Glutamatergic neuron (in vitro differentiated cells): ENCODE data around the gene ALCAM. TPM values are rescaled to one million over a fixed set of nuclear protein-coding genes. Genes with fewer than 3 reads are reported as not detected.

Experiments used
- DNase-seq: peaks from one replicate; pipeline ENCODE4 v3.0.0; 2022
- H3K27ac Mint-ChIP-seq: one replicate; pipeline ENCODE4 v1.8.0; 2020; ENCODE audit warnings: mild to moderate bottlenecking, mixed read lengths, inconsistent platforms; ENCODE audit not compliant: unreplicated experiment
- H3K27me3 Mint-ChIP-seq: one replicate; pipeline ENCODE4 v1.8.0; 2020; ENCODE audit warnings: mild to moderate bottlenecking, moderate library complexity, mixed read lengths, inconsistent platforms; ENCODE audit not compliant: unreplicated experiment
- H3K36me3 Mint-ChIP-seq: one replicate; pipeline ENCODE4 v1.8.0; 2020; ENCODE audit warnings: mild to moderate bottlenecking, mixed read lengths, inconsistent platforms; ENCODE audit not compliant: unreplicated experiment
- H3K4me1 Mint-ChIP-seq: one replicate; pipeline ENCODE4 v1.8.0; 2020; ENCODE audit warnings: mild to moderate bottlenecking, low read depth, mixed read lengths, inconsistent platforms; ENCODE audit not compliant: unreplicated experiment
- H3K4me3 Mint-ChIP-seq: one replicate; pipeline ENCODE4 v1.8.0; 2020; ENCODE audit warnings: mild to moderate bottlenecking, mixed read lengths, inconsistent platforms; ENCODE audit not compliant: unreplicated experiment
- H3K9me3 Mint-ChIP-seq: one replicate; pipeline ENCODE4 v1.8.0; 2020; ENCODE audit warnings: mild to moderate bottlenecking, moderate library complexity, mixed read lengths, inconsistent platforms; ENCODE audit not compliant: unreplicated experiment
- CTCF ChIP-seq: fragments of 200-600 bp; sonication (generic); IDR thresholded peaks from one replicate; pipeline ENCODE4 v1.5.0; 2021; ENCODE audit not compliant: partially characterized antibody, unreplicated experiment
- total RNA-seq: library from RNA; stranded (reverse); fragmentation: NEBNext Ultra II Directional; extraction: Animal tissue kit (Norgen Biotek cat#: 25700); gene quantifications from one replicate; pipeline ENCODE4 v1.2.1, GENCODE V29; 2021; ENCODE audit not compliant: unreplicated experiment

ALCAM gene
- total RNA-seq, 1 donor from 2014 or later: 115 TPM

- Mint-ChIP-seq H3K4me1 (no peaks in the 10 kb centered on the region), H3K4me3 (no peak overlapping the region), H3K27ac (no peak overlapping the region), H3K27me3 (no peaks in the 10 kb centered on the region), H3K9me3 (no peaks in the 10 kb centered on the region), H3K36me3 (no peaks in the 10 kb centered on the region)
- TF ChIP-seq CTCF: no peak
- DNase-seq: no peak
These were observed 93.0 kb downstream of the ALCAM start for GRCh38 chr3:105459566-105460290.

- H3K27ac Mint-ChIP-seq: no peak overlapping the region
- H3K36me3 Mint-ChIP-seq: no peaks in the 10 kb centered on the region
- H3K27me3 Mint-ChIP-seq: no peaks in the 10 kb centered on the region
- no peak for TF ChIP-seq CTCF
- H3K9me3 Mint-ChIP-seq: no peaks in the 10 kb centered on the region
- DNase-seq: no peak
- peaks cover 1% of the 10 kb centered on the region for H3K4me1 Mint-ChIP-seq
- H3K4me3 Mint-ChIP-seq: no peak overlapping the region
These were observed 96.9 kb downstream of the ALCAM start for GRCh38 chr3:105463620-105464019.

GRCh38 chr3:105465251-105465853, 98.6 kb downstream of the ALCAM start:
- Mint-ChIP-seq H3K27ac (no peak overlapping the region), H3K4me3 (no peak overlapping the region), H3K27me3 (no peaks in the 10 kb centered on the region), H3K9me3 (no peaks in the 10 kb centered on the region), H3K4me1 (peaks cover 1% of the 10 kb centered on the region), H3K36me3 (no peaks in the 10 kb centered on the region)
- no peak for DNase-seq
- TF ChIP-seq CTCF: no peak

- no peaks in the 10 kb centered on the region for H3K27me3 Mint-ChIP-seq
- no peak for DNase-seq
- no peaks in the 10 kb centered on the region for H3K36me3 Mint-ChIP-seq
- TF ChIP-seq CTCF: no peak
- no peaks in the 10 kb centered on the region for H3K9me3 Mint-ChIP-seq
- H3K4me3 Mint-ChIP-seq: no peak overlapping the region
- no peak overlapping the region for H3K27ac Mint-ChIP-seq
- peaks cover 1% of the 10 kb centered on the region for H3K4me1 Mint-ChIP-seq
These were observed 99.4 kb downstream of the ALCAM start for GRCh38 chr3:105466072-105466471.
